Measurements from ENCODE around the gene MEIS1.
"Not testable (repeated sequence)": the region's sequence is repeated elsewhere in the genome, so short reads cannot be mapped to it uniquely, and the experiment has no call there.

The MEIS1 gene

DNA sequence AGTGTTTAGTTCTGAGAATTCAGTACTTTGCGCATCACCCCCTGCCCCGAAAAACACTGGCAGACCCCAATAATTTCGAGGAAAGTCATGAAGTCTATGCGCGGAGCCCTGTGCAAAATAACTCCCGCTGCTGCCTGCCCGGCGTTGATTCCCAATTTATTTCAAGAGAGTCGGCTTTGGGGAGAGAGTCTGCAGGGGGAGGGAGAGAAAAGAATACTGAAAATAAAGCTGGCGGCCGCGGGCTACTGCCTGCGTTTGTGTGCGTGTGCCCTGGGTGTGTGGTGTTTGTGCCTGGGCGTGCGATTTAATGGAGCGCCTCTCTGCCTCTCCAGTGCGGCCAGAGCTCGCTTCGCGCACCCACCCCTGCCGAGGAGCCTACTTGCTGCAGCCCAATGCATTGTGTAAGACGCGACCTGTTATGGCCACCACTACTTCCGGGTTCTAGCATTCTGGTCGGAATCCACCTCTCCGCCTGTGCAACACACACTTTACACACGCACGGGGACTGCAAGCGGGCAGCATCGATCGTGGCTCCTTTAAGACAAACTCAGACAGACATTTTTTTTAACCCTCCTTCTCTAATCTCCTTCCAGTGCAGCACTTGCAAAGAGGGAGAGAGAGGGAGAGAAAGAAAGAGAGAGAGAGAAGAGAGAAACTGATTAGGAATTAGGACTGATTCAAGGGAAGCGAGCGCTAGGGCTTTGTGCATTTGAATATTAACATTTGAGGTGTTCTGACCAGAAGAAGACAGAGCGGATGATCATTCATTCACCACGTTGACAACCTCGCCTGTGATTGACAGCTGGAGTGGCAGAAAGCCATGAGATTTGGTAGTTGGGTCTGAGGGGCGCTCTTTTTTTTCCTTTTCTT is at the start of gene MEIS1:
Gene MEIS1, plus strand, starts transcription at position 447 of the 870 bp plus-strand sequence. CDS start 732 bp downstream, outside the sequence.
- no peak for DNase-seq (ENCODE audit: low read depth)

DNA sequence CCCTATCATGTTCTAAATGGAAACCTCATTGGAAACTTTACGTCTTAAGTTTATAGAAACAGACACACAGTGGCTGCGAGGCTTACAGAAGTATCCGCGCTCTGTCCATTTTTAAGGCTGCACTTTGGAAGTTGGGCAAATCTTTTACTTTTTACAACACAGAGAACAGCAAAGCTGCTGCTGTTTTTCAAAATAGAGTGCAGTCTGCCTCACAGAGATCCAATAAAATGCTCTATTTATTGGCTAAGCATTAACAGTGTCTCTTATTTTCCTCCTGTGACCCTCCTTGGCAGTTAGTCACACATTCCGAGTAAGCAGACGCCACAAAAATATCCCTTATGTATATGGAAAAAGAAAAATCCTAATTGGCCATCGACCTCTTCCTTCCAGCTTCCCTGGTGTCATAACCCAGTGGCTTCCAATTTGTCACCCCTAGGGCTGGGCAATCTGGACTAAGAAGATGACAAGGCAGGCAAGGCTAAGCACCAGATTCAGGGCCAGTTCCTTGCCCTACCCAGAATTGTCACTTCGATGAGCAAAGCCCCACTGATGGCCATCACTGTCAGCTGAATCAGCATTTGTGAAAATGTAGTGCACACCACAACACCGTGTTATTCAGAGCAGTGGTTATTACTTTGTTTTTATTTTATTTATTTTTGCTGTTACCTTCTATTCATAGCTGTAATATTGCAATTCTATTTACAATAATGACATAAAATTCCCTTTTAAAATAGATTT is 47.7 kb upstream of the MEIS1 start:
- DNase-seq (ENCODE audit: low read depth), result no peak

DNA sequence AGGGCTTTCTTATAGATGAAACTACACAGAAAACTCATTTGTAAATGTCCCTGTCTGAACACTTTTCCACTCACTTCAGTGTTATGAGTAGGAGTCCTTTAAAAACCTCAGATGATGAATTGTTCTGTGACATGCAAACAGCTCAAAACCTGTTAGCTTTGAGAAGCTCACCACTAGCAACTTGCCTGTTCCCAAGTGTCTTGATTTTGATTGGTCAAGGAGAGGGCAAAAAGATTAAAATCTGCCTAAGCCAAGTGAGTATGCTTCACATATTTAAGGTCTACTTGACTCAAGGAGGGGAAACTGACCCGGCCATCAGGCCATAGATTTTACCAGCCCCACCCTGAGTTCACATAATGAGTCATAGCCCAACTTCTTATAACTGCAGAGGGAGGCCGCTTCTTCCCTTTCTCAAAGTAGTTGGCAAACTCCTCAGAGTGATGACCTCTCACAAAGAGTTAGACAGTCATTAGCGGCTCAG is 45.2 kb upstream of the MEIS1 start:
- DNase-seq (ENCODE audit: low read depth), result no peak

DNA sequence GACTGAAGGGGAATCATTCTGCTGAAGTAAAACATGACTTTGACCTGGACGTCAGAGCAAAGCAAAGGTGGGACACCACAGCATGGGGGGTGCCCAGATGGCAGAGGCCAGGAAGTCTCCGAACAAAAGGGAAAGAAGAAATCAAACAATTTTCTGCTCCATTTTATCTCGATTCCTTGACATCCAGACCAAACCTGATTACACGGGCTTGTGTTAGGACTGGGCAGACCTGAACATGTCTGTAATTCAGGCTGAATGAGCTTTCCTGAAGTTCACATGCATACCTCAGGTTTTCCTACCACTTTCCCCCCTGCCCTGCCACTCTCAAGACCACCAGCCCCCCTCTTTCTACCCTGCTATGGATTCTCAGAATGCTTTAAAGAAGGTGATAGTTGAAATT is 44.8 kb upstream of the MEIS1 start:
- DNase-seq (ENCODE audit: low read depth), result no peak

DNA sequence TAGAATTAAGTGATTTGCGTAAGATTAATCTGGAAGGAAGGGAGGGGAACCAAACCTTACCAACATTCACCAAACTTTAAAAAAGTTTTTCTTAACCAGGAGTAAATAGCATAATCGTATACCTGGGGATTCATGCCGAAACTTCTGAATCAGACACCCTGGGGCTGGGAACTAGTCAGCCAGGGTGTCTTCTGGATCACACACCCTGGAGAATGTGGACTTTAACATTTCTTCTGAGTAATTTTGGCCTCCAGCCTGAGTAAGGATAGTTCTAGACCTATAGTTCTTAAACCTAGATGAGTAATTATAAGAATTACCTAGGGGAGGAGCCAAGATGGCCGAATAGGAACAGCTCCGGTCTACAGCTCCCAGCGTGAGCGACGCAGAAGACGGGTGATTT is 44.1 kb upstream of the MEIS1 start:
- DNase-seq (ENCODE audit: low read depth), result no peak

DNA sequence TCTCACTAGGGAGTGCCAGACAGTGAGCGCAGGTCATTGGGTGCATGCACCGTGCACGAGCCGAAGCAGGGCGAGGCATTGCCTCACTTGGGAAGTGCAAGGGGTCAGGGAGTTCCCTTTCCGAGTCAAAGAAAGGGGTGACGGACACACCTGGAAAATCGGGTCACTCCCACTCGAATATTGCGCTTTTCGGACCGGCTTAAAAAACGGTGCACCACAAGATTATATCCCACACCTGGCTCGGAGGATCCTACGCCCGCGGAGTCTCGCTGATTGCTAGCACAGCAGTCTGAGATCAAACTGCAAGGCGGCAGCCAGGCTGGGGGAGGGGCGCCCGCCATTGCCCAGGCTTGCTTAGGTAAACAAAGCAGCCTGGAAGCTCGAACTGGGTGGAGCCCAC is 43.7 kb upstream of the MEIS1 start:
- not testable (repeated sequence) for DNase-seq (ENCODE audit: low read depth)

DNA sequence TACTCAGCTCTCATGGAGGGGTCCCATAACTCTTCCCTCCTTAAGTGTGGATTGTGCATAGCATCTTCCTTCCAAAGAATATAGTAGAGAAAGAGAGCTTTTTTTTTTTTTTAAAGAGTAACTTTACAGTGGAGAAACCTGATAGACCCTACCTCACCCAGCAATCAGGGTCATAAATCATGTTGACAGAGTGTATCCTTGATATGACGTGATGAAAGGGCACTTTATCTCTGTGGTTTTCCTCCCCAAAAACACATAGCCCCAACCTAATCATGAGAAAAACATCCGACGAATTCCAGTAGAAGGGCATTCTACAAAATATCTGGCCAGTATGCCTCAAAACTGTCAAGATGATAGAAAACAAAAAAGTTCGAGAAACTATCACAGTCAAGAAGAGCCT is 29.5 kb upstream of the MEIS1 start:
- DNase-seq (ENCODE audit: low read depth), result no peak

DNA sequence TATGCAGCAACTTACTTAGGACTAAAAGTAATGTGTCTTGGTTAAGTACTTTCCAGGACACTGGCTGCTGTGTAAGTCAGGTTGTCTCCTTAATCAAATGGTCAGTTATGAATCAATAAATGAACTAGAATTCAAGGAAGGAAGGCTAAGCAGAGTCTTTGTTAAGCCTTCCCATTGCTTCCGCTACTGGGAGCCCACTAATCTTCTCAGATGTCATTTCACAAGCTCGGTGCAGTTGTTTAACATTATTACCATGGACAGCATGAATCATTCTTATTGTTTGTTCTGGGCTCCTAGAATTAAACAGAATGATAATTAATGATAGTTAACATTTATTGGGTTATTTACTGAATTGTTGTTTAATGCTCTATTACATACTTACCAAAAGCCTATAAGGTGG is 26.0 kb upstream of the MEIS1 start:
- no peak for DNase-seq (ENCODE audit: low read depth)

DNA sequence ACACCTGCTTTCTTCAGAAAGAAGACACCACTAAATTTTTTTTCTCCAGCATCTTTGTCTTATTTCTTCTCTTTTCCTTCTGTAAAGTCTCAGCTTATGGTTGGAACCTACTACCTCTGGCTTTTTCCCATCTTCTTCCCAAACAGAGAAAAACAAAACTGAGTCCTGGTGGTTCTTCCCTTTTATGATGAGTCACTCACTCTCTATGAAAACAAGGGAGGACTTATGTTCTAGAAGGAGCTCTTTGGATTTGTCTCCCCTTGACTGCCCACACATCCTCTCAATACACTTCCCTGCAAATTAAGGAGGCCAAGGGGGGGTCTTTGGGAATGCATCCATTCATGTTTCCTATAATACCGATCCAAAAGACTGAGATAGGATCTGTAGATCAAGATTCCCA is 22.1 kb upstream of the MEIS1 start:
- DNase-seq (ENCODE audit: low read depth), result no peak

DNA sequence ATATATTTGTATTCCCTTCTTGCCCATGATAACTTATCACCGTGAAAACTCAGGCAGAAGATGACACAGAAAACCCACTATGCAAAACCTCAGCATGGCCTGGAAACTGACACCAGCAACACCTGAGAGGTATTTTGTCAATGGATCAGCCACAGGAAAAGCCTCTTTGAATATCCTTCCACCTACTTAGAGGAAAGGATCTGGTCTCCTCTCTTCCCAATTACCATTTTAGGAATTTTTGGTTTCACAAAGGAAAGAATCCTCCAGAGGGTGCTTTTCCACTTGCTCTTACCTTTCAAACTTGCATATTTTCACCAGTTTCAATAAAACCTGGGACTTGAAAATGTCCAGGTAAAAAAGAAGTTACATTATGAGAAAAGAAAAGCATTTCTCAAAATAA is 20.0 kb upstream of the MEIS1 start:
- no peak for DNase-seq (ENCODE audit: low read depth)

DNA sequence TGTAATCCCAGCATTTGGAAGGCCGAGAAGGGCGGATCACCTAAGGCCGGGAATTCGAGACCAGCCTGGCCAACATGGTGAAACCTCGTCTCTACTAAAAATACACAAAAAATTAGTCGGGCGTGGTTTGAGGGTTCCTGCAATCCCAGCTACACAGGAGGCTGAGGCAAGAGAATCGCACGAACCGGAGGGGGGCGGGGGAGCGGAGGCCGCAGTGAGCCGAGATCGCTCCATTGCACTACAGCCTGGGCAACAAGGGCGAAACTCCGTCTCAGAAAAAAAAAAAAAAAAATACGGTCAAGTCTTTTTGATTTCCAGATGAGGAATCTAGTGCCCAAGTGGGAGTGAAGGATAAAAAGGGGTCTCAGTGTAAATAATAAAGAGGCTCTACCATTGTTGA is 16.5 kb upstream of the MEIS1 start:
- DNase-seq (ENCODE audit: low read depth), result no peak

DNA sequence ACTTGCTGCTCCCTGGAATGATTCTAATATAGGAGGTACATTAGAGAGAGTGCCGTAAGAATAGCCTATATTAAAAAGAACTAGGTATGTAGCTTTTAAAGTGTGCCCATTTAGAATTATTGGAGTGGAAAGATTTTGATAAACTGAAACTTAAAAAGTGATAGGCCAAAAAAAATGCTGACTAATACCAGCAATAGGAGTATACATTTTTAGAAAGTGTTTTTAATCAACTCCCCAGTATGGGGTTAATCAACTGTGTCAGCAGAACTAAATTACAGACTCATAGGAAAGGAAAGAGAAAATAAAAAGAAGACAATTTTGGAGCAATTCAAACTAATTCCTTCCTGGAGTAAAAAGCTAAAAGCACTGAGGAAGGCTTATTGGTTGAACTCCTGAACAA is 13.3 kb upstream of the MEIS1 start:
- DNase-seq (ENCODE audit: low read depth), result no peak

DNA sequence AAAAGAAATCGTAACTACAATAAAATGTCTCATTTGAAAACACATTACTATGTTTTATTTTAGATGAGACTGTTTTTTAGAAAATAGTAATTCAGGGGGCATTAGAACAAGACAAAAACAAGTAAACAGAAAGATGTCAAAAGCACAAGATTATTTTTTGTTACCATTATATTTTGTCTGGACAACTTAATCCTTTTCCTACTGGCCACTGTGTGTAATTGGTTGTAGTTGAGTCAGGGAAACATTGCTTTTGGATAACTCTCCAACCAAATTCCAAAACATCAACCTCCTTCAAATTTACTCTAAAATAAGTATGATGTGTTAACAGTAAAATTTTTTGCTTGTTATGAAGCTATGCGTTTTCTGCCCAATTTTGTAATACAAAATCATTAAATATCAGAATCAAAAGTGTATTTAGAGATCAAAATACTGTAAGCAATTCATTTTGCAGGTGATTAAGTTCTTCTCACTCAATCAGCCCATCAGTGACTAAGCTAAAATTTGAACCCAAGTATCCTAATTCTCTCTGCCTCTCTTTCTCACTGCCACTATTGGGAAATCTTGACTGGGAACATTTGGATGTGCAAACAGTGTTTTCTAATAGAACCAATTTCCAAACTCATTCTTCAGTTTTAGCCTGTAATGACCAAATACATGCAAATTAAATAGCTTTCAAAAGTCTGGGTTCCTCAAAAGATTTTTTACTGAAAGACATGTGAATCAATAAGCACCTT is 11.4 kb upstream of the MEIS1 start:
- DNase-seq (ENCODE audit: low read depth), result no peak

DNA sequence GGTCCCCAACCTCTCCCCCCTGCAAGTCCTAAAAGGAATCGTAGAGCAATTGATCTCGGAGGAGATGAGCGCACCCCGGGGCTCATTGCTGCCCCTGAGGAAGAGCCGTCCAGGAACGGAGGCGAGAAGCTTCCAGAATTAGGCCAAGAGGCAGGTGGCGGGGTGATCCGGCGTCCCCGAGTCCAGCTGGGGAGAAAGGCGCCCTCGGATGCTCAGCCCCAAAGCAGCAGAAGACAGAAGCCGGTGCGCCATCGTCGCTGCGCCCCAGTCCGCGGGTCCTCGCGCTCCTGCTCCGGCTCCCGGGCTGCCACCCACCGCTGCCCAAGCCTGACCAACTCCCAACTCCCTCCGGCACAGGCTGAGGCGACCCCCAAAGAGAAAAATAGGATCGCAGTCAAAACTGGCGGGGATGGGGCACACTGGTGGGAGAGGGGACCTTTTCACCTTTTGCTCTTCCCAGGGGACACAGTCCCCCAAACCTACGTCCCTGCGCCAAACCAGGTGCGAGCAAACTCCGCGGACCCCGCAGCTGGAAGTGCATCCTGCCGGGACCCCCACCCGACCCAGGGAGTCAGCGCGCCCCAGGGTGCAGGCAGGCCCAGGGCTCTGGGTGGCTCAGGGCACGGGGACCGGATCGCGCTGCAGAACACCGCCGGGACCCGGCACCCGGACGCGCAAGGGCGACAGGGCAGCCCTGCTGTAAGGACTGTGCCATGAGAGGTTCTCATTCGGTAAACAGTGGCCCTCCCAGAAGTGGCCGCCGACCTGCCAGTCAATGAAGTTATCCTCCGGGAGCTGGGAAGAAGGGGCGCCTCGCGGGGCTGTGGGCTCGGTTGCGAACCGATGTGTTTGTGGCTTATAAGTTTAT is 8.4 kb upstream of the MEIS1 start:
- no peak for DNase-seq (ENCODE audit: low read depth)

DNA sequence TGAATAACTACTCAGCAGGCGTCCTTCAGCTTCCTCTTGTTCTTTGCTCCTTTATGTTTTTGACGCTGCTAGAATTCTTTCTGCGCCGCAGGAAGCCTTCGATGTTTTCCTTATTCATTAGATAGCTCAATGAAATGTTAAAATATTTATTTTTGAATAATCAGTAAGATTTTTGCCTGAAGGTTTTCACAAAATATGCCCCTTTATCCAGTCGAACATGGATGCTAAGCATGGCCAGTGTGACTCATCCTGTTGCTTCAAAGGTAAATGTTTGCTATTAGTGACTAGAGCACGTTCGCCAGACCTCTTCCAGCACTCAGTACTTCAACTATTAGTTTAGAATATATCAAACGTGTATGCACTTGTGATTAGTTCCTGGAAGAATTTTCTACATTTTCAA is 7.6 kb upstream of the MEIS1 start:
- DNase-seq (ENCODE audit: low read depth), result no peak

DNA sequence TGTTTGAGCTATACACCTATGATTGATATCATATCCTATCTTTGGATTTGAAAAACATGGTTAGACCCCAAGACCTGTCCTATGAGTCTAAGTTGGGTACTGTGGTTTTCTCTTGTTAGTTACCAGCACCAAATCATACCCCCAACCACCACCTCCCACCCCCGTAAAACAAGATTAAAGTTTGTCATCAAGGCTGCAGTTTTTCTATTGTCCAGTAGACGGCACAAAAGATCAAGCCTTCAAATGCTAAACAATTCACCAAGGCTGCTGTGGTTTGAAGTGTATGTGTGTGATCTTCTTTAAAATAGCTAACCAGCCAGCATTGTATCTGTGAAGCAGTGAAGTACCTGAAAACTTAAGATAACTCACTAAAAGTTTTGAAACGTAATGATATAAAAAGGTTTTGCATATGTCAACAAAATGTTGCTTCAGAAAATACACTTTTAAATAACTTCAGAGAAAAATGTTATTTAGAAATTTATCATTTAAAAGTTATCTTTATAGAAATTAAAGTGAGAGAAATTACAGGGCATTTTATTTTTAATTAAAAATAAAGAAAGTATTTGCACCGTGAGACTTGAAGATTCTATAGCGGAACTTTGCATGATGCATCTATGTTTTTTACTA is 5.8 kb upstream of the MEIS1 start:
- DNase-seq (ENCODE audit: low read depth), result no peak

DNA sequence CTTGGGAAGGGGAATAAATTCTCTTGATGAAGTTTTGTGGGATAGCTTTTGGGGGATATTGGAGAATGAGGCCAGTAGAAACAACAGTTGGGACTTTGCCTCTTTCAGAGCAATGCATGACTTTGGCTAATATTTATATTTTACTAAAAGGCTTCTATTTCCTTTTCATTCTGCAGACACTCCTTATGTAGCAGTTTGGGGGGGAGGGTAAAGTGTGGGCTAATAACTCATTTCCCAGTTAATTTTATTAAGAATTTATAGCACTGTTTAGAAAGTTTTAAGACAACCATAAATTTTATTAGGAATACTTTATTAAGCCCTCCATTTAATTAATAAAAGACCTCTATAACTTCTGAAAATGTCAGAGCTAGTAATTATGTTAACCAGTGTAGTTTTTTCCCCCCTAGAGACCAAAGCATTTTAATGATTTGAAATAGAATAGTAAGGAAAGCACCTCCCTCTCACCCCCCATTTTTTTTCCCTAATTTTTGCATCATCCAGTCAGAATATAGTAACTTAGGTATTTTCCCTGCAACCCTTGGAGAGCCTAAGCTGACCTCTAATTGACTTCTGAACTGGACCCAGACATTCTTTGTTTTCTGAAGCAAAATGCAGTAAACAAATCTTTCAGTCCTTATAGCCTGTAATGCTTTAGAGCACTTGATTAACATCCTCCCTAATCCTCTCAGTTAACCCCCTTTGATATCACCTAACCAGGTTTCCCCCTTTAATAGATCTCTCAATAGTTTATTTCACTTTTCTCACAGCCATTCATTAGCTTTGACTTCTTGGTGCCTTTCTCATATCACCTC is 5.0 kb upstream of the MEIS1 start:
- DNase-seq (ENCODE audit: low read depth), result no peak

DNA sequence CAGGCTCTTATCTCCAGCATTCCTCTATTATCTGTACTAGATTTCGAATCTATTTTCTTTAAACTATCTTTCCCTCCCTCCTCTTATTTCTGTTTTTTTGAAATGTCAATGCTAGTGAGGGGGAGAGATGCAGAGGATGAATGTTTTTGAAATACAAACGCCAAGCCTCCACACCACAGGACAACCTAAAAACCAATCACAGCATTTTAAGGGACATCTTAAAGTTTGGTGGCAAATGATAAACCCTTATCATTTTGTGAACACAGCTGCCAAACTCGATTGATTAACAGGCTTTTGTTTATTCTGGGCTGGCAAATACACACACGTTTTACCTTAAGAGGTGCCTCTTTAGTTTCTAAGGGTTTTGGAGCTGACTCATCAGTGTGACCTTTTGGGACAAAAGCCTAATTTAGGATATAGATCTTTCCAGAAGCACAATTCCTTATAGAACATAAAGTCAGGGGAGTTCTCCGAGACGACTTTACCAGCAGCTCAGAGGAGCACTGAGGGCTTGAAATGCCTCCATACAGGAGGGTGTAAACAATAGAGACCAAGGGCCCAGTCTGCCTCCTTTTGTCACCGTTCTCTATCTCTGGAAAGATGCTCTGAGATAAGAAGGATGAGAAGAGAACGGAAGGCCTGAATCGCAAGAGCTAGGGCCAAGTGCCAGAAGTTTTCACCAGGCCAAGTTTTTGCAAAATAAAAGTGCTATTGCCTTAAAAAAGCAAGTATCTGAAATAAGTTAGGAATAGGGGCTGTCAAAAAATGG is 4.2 kb upstream of the MEIS1 start:
- DNase-seq (ENCODE audit: low read depth), result no peak

DNA sequence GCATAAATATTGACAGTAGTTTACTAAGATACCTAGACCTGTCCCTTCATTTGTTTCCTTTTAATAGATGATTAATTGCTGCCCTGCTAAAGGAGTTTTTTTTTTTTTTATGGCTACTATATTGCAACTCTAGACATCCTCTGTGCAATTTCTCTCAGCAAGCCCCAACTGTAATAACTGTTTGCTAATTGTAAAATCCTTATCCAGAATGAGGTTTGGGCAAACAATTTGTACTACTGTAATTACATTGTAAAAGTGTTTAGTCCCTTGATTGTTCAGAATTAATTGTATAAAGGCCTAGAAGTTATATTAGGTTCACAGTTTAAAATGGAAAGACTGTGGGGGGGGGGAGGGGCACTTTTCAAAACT is 3.7 kb upstream of the MEIS1 start:
- DNase-seq (ENCODE audit: low read depth), result no peak

All from activated T-cell treated with anti-CD3 and anti-CD28 coated beads for 1 hour (primary cell).